Activated CD8-positive, alpha-beta memory T cell treated with anti-CD3 and anti-CD28 coated beads, Interleukin-2, amount 50 U/mL, for 48 hours (primary cell): ENCODE results near the gene NRG3.

Experiments
- DNase-seq: peaks from one replicate; pipeline ENCODE4 v3.0.0-alpha.2; 2020

The NRG3 gene

DNA sequence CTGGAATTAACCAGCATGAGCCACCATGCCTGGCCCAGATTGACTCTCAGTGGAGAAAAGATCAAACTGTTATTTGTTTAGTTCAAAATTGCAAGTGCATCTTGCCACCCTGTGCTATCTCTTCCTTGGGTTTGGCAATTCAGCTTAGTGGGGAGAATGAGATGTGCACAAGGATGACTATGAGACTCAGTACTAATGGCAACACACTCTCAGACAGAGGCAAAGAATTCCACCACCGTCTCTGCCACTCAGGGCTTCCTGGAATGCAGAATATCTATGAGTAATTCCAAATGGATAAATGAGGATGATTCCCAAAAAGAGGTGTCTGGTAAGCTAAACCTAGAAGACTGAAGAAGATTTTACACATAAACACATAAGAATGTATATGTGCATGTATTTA lies 525.8 kb downstream of the NRG3 start:
- no peak for DNase-seq

DNA sequence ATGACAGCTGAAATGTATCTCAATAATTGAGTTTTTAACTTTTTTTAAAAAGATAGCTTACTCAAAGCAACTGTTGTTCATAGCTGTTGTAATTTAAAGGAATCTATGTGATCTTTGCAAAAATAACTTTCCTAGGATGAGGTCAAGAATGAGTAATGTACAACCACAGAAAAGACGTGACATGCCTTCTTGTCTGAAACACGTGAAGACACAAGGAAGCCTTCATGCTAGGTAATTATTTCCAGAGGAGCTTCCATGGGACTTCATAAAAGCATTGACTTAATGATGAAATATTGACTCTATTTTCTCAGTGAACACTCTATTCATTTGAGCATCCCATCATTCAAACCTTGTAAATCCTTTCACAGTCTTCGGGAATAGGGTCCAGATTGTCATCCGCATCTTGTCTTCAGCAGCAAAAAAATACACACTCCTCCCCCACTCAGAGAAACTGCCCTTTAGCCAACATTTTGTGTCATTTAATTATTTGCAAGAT lies 528.0 kb downstream of the NRG3 start:
- DNase-seq = no peak

DNA sequence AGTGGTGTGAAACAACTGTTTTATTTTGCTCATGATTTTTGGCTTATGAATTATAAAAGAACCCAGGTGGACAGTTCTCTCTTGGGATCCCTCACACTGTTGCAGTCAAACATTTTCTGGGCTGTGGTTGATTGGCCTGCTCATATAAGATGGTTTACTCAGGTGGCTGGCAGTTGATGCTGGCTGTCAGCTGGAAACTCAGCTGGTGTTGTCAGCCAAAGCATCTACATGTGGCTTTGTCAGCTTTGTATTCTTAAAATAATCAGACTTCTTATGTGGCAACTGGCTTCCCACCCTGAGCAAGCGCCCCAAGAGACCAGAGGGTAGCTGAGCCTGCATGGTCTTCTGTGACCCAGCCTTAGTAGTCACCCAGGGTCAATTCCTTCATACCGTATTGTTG lies 534.7 kb downstream of the NRG3 start:
- no peak for DNase-seq

DNA sequence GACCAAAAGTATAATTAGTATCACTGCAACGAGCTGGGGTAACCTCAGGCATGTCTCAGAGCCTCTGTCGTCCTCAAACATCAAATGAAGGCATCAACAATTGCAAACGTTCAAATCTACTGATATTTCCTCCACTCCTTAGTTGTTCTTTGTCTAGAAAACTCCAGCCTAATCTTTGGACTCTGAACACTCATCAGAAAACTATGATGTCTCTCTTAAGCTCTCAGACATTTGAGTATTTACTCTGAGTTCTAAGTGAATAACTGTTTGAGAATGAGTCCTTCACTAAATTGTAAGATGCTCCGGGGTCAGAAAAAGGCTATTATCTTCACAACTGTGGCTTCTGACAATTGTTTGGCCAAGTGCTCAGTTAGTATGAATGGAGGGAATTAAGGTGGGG lies 536.4 kb downstream of the NRG3 start:
- no peak for DNase-seq

DNA sequence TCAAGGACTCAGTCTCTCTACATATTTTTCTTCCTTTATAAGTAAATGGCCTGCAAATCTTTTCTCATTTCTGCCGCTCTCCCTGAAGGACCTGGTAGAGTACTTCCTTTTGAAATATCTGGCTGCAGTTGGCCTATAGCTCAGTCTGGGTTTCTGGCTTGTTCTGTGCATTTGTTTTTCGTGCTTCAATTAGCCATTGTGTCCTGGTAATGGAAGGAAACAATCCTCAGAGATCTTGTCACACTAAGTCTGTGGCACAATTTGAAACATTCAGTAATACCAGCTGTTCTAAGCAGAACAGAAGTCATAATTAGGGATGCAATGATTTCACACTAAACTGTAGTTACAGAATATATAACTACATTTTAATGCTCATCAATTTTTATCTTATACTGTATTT lies 545.0 kb downstream of the NRG3 start:
- no peak for DNase-seq

DNA sequence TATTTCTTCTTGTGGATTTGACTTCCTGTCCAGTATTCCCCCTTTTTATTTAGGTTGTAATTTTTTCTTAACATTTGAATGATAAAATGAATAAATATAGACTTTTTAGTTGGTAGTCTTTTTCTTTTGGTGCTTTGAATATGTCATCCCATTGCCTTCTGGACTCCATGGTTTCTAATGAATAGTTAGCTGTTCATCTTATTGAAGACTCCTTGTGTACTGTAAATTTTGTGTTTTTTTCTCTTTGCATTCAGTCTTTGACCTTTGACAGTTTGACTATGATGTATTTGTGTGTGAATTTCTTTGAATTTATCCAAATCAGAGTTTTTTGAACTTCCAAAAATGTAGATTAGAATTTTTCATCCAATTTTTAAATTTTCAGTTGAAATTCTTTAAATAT lies 554.3 kb downstream of the NRG3 start:
- DNase-seq = no peak

DNA sequence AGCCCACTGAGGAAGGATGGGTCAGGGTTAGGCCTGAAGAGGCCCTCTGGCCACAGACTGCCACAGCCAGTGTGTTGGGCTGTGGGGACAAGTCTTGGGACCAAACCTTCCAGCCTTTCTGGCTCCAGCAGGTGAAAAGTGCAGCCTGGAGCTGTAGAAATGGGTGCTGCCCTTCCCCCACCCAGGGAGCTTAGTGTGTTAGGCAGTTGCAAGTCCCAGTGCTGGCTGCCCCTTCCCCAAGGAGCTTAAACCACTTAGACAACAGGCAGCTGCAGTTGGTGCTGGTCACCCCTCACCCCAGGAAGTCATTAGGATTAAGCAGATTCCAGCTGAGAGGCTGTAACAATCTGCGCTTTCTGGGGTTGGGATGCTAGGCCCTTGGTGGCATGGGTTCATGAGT lies 563.3 kb downstream of the NRG3 start:
- DNase-seq = no peak

DNA sequence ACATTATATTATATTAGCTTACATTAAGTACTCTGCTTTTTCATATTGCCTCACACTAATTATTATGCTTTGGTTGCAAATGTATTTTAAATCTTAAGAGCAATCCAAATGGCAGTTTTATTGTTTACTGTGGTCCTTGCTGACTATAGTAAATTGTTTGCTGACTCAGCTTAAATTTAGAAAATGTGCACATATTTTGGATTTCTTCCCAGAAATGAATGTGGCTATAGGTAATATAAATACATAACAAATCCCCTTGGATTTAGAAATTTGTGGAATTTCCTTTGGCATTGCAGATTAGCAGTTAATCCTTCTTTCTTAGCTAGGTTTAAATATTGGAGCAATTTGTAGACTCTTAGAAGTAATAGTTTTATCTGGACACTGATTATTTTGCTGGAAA lies 565.8 kb downstream of the NRG3 start:
- no peak for DNase-seq

DNA sequence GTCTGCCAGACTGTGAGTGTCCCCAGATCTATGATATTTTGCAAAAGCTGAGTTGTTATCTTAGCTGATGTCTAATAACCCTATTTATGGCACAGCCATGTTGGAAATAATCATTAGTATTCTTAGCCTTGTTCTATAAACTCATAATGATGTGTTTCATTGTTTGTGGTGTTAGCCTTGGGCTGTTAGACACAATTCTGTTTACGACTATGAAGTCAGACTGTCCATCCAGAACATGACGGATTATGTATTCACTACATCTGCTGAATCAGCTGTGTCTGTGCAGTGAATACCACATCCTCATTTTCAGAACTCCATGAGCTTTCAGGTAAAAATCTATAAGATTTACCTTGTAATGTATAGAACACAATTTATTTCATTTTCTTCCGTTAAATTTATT lies 577.1 kb downstream of the NRG3 start:
- no peak for DNase-seq

DNA sequence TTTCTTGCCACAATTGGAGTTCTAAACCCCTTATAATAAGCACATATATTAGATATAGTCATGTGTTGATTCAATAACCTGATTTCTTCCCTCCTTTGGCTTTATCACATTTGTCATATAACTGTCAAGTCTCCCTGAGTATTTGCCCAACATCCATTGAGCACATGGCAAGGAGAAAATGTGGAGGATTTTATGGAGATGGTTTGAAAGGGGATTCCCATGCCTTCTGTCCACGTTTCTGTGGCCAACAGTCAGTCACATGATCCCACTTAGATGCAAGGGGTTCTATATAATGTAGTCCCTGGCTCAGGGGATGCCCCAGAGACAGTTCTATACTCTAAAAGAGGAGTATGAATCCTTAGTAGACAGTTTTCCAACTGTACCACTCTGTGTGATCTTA lies 577.7 kb downstream of the NRG3 start:
- no peak for DNase-seq

DNA sequence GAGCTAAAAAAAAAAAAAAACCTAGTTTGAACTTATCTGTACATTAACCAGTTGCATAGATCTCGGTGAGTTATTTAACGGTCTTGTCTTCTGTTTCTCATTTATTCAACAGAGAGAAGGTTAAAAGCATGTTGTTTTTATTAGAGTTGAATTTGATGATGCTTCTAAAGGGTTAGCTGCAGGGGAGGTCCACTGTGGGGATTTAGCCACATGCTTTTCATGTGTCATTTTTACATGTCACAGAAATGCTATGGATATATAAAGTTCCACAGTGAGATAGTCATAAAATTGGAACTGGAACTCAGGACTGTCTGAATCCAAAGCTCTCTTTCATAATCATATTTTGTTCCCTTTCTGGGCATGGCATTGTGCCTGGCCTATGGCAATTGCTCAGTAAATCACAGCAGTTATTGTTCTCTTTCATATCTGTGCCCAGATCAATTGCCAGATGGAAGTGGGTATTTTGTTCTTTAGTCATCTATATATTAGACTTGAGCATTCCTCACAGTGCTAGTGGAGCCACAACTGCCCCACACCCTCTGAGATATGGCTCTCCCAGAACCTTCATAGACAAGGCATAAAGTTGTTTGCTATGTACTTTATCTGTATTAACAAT lies 578.8 kb downstream of the NRG3 start:
- DNase-seq = no peak

DNA sequence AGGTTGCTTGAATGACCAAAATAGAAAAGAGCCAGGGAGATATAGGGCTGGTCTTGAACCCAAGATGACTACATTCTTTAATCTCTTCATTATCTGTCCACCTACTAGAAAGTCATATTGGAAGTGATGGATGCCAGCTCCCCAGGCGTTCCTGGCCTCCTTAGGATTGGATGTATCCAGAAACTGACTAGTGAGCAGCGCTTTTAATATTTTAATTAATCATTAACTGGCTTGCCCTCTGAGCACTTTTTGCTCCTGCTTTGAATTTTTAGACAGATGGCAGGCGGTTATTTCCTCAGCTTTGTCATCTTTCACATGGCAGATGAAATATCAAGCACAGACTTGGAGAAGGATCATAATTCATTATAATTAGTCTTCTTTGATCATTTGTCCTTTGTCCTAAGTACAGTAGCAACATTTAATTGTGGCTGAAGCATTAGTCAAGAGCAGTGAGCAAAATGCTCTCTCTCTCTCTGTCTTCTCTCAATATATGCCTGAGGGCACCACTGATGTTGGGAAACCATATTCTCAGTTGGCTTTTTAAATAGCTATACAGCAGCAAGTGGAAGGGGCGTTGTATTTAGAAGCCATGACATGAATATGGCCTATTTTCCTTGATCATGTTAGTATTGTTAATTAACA lies 588.0 kb downstream of the NRG3 start:
- DNase-seq = no peak

DNA sequence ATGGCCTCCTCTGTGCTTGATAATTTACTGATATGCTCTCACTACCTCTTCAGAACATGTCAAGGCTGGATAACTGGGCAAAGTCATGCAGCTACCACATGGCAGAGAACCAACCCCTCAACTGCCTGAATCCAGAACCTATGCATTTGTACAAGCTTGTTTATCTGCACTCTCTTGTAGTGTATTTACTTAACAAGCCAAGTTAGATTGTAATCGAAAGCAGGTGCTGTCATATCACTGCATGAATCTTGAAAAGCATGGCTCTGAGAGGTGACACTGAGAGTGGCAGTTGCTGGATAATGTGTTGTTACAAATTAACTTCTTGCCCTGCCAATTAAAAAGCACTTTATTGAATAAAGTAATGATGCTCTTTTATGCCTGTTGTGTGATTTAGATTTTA lies 588.6 kb downstream of the NRG3 start:
- DNase-seq = no peak

DNA sequence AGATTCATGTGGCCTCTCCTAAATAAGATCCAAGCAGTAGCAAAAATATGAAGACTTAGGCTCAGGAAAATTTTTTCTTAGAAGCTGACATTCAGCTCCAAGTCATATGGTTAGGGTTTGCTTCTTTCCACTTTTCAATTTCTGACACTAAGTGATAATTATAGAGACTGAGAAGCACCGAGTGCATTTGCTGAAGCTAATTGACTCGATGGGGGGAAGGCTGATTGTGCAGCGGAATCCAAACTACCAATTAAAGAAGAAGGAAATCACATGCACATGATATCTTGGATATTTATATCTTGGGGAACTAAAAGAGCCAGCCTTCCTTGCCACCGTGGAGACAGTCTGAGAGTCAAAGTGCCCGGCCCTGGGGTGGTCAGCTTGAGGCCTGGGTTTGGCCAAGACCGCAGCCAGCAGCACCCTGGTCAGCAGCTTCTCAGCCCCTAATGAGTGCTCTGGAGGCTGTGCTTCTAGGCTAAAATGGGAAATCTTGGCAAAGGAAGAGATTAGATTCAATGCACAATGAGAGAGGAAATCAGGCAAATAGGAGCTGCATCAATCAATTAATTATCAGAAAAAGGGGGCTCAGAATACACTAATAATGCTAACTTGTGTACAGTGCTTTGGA lies 589.3 kb downstream of the NRG3 start:
- DNase-seq = no peak

DNA sequence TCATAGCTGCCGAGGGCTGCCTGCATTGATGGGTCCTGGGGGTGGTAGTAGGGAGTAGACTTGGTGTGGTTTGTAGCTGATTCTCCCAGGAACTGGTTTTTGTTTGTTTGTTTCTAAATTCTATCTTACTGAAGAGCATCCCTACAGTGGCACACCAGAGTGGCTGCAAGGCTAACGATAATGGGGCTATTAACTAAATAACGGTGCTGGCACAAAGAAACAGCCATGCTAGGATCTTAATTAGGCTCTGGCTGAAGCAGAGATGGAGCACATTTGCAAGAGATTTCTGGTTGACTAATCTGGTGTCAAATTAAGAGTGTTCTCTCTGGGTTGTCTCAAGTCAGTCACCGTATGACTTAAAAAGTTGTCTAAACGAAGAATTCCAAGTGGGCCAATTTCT lies 590.0 kb downstream of the NRG3 start:
- DNase-seq = no peak

DNA sequence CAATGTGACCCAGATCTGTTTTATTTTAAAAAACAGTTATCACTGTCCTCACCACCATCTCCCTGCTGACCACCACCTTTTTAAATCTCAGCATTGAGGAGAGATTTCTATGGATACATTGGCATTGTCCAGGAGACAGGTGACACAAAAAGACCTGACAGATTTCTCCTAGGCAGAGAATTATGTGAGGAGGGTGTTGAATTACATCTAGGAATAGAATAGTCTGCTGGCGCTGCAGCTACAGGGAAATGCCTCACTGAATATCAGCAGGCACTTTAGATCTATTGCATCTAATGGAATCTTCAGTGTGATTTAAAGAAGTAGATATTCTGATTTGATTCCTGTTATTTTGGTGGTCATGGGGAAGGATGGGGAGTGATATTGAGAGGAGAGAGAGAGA lies 593.5 kb downstream of the NRG3 start:
- DNase-seq = no peak

DNA sequence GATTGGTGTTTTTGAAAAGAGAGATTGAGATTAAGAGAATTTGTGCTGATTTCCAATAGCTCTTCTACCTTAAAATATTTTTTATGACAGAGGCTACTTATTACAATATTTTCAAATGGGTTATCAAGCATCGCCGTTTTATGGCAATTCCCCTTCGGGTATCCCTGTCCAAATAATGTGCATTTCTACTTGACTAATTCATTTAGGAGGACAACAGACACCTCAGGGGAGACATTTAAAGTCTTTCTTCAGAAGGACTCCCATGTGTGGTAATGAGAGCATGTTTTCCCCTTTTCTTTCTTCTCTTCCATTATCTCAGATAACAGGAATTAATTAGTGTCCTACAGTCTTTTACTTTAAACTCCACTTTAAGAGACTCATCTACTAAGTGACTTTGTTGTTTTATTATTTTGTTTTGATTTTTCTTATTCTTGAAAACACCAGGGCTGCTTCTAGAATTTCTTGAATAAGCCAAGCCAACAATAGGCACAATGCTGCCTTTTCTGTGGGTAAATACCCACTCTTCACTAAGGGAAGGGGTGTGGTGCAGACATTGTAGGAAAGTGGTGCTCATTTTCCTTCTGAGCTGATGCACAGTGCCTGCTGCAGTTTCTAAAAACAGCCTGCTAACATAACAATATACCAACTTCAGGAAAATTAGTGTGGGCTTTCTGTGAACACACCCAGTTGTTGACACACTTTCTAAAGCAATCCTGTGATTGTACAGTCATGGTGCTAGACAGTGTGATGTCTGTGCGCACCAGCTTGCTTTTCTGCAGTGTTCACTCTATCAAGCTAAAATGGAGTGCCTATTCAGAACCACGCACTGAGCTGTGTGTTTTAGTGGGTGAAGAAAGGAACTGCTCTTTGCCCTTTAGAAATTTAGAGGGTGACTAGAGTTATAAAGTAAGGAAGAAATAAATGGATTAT lies 597.7 kb downstream of the NRG3 start:
- no peak for DNase-seq

DNA sequence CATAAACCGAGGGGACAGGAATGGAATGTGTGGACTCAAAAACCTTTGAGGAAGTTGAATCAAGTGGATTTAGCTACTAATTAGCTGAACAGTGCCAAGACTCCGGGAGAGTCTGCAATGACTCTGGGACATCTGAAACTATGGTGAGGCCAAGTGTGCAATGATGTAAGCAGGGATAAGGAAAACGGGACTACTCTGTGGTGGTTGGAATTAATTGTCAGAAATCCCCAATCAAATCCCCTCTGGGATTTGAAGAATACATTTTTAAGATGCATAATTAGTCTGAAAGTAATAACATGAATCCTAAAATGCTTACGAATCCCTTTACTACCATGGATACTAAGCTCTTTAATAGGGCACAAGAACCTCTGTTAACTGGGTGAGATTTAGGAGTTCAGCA lies 602.8 kb downstream of the NRG3 start:
- no peak for DNase-seq

DNA sequence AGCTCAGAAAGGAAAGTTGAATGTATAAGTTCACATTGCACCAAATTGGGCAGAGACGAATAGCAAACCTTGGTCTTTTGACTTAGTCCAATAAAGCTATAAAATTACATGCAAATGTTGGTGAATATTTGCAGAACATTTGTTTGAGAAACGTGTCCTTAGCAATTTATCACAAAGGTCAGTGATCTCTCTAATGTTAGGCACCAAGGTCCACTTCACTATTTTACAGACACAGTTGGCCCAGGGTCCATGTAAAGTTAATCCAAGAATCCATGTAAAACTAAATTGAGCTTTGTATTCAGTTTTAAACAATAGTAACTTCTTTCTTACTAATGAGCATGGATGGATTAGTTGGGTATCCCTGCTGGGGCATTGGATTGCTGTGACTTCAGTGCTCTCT lies 617.7 kb downstream of the NRG3 start:
- DNase-seq = no peak

DNA sequence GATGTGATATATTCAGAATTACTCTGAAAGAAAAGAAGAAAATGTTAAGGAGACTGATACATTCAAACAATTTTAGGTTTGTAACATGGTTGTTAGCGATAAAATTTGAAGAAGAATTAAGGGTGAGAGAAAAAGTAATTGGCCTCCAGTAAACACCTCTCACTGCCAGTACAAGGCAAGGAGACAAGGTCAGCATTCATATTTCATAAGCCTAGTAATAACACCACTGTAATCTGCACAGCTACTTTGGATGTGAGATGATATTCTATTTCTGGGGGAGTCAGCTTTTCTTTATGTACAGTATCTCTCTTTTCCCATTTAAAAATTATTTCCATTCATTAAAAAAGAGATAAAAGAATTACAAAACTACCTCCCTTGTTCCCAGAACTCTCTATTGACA lies 621.1 kb downstream of the NRG3 start:
- no peak for DNase-seq

DNA sequence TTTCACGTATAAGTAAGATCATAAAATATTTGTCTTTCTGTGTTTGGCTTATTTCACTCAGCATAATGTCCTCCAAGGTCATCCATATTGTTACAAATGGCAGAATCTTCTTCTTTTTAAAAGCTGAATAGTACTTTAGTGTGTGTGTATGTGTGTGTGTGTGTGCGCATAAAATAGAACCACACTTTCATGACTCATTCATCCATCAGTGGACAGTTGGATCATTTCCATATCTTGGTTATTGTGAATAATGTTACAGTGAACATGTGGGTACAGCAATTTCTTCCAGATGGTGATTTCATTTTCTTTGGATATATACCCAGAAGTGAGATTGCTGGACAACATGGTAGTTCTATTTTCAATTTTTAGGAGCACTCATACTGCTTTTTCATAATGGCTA lies 622.4 kb downstream of the NRG3 start:
- DNase-seq = no peak

DNA sequence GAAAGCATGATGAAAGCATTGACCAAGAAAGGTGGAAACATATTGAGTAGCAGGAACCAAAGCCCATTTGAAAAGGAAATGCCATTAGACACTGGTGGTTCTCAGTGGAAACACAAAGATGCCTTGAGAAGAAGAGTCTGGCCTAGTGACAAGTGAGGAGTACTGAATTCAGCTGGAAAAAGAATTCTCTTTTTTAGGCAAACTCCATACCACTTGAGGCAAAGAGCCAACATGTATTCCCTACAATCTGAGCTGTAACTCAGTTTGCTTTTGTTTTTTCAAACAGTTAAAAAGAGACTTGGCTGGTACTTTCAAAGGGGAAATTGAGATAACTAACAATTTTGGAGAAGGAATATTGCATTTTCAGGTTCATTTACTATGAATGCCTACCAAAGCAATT lies 624.0 kb downstream of the NRG3 start:
- DNase-seq = no peak

DNA sequence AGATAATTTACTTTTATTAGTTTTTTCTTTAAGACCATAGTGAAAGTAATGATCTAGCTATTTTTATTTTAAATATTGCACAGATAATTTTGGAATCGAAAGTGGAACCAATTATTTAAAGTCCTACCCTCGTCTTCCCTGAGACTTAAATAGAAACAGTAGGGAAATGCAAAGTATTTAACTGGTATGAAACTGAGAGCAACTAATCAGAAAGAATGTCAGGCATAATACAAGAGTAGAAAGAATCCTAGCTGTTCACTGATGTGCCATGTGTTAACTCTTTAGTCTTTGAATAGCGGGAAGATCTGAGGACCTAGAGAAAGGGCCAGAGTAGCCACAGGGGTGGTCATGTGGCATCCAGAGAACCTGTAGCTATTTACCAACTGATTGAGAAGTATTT lies 630.0 kb downstream of the NRG3 start:
- no peak for DNase-seq
